Measurements from ENCODE around the gene ACTL8. TPM values are rescaled to one million over a fixed set of nuclear protein-coding genes. Genes with fewer than 3 reads are reported as not detected.

Gene ACTL8
- total and polyA plus RNA-seq, 9 donors = 0.18 to 0.80 TPM; not detected in 7

DNA sequence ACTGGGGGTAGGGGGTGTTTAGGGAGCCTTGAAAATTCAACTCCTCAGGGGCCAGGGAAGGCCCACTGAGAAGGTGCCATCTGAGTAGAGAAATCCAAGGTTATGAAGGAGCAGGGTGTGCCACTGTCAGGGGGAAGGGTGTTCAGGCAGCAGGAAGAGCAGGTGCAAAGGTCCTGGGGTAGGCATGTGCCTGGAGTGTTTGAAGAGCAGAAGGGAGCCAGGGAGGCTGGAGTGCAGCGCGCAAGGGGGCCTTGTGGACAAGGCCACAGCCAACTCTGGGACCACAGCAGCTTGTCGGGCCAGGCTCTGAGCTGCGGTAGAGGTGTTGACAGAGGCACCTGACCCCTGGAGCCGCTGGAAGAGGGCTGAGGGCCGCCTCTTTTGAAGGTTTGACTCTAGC lies 19.3 kb downstream of the ACTL8 start:
- Histone ChIP-seq H3K4me1 (ENCODE audit: insufficient read depth) (no peaks in the 10 kb centered on the region), H3K36me3 (no peaks in the 10 kb centered on the region), H3K4me3 (no peak overlapping the region), H3K27me3 (no peaks in the 10 kb centered on the region), H3K27ac (no peak overlapping the region), H3K9me3 (no peaks in the 10 kb centered on the region)
- 84 to 88% (median 85%) methylated on average over 6 of the region's 6 CpGs for WGBS, 3 donors
- intact Hi-C loops (cut with DNase I) = no loop called here
- no peak for DNase-seq
- no peak for TF ChIP-seq EP300 (IDR thresholded peaks at IDR 0.05)
- TF ChIP-seq POLR2A (IDR thresholded peaks at IDR 0.05) = no peak
- TF ChIP-seq, protein P1, sequence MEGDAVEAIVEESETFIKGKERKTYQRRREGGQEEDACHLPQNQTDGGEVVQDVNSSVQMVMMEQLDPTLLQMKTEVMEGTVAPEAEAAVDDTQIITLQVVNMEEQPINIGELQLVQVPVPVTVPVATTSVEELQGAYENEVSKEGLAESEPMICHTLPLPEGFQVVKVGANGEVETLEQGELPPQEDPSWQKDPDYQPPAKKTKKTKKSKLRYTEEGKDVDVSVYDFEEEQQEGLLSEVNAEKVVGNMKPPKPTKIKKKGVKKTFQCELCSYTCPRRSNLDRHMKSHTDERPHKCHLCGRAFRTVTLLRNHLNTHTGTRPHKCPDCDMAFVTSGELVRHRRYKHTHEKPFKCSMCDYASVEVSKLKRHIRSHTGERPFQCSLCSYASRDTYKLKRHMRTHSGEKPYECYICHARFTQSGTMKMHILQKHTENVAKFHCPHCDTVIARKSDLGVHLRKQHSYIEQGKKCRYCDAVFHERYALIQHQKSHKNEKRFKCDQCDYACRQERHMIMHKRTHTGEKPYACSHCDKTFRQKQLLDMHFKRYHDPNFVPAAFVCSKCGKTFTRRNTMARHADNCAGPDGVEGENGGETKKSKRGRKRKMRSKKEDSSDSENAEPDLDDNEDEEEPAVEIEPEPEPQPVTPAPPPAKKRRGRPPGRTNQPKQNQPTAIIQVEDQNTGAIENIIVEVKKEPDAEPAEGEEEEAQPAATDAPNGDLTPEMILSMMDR (IDR thresholded peaks at IDR 0.05) = no peak

DNA sequence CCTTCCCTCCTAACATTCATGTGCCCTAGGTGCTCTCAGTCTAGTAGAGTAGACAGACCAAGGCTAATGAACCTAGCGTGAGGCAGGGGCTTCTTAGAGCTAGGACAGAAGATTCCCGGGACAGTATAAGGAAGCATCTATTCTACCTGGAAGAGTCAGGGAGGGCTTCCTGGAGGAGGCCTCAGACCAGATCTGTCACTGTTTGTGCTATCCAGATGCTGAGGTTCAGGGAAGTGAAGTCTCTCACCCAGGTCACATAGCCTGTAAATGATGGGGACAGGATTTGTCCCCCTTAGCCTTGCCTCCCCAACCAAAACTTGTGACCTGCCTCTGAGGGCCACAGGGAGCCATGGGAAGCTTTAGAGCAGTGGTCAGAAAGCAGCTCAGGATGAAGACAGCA lies 20.7 kb downstream of the ACTL8 start:
- no peak for DNase-seq

DNA sequence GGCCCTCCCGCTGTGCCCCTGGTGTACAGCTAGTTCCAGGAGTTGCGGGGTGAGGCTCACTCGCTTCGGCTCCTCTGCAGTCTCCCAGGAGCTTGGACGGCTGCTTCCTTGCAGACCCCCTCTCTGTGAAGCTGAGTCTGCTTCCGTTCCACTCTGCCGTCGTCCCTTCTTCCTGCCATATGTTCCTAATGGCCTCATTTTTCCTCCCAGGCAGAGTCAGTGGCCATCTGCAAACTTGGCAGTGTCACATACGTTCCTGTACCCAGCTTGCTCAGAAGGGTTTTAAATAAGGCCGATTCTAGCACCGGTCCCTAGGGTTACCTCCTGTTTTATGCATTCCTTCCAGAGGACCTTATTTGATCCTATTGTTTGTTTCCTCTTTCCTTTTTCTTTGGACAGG lies 21.3 kb downstream of the ACTL8 start:
- no peaks in the 10 kb centered on the region for H3K27me3 ChIP-seq
- TF ChIP-seq EP300 (IDR thresholded peaks at IDR 0.05) = no peak
- no peak for TF ChIP-seq POLR2A (IDR thresholded peaks at IDR 0.05)
- TF ChIP-seq, protein P1 (IDR thresholded peaks at IDR 0.05) = no peak
- WGBS, 3 donors = 44 to 50% (median 45%) methylated on average over 11 of the region's 11 CpGs
- H3K36me3 ChIP-seq = no peaks in the 10 kb centered on the region
- intact Hi-C loops (cut with DNase I) = no loop called here
- no peak overlapping the region for H3K4me3 ChIP-seq
- H3K27ac ChIP-seq = no peak overlapping the region
- H3K9me3 ChIP-seq = no peaks in the 10 kb centered on the region
- H3K4me1 ChIP-seq (ENCODE audit: insufficient read depth) = no peaks in the 10 kb centered on the region
- DNase-seq = no peak

More for the DNA sequence above, 20.7 kb downstream of the ACTL8 start:
- TF ChIP-seq, protein P1 (IDR thresholded peaks at IDR 0.05) = no peak
- TF ChIP-seq EP300 (IDR thresholded peaks at IDR 0.05) = no peak
- no peak for TF ChIP-seq POLR2A (IDR thresholded peaks at IDR 0.05)
- Histone ChIP-seq H3K27ac (no peak overlapping the region), H3K27me3 (no peaks in the 10 kb centered on the region), H3K36me3 (no peaks in the 10 kb centered on the region), H3K4me1 (ENCODE audit: insufficient read depth) (no peaks in the 10 kb centered on the region), H3K4me3 (no peak overlapping the region), H3K9me3 (no peaks in the 10 kb centered on the region)
- WGBS, 3 donors = 76 to 93% (median 93%) methylated on average over 2 of the region's 2 CpGs
- intact Hi-C loops (cut with DNase I) = no loop called here

DNA sequence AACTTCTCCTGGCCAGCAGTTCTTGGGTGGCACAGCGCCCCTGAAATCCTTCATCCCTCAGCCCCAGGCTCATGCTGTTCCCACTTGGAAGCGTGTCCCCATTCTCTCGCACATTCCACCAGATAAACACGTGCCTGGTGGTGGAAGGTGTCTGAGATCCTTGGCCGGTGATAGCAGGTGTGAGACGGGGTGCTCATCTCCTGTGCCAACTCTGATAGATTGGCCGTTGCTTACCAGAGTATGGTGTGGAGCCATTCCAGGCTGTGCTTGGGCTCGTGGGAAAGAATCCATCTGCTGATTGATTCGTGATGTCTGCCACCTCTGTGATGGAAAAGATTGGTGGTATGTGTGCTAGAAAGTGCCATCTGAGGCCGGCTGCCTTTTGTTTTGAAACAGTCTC lies 22.2 kb downstream of the ACTL8 start:
- no peak for TF ChIP-seq EP300 (IDR thresholded peaks at IDR 0.05)
- TF ChIP-seq, protein P1 (IDR thresholded peaks at IDR 0.05) = no peak
- TF ChIP-seq POLR2A (IDR thresholded peaks at IDR 0.05) = no peak
- Histone ChIP-seq H3K36me3 (no peaks in the 10 kb centered on the region), H3K27ac (no peak overlapping the region), H3K4me1 (ENCODE audit: insufficient read depth) (no peaks in the 10 kb centered on the region), H3K4me3 (no peak overlapping the region), H3K9me3 (no peaks in the 10 kb centered on the region), H3K27me3 (no peaks in the 10 kb centered on the region)
- intact Hi-C loops (cut with DNase I) = no loop called here
- 66 to 74% (median 67%) methylated on average over 10 of the region's 10 CpGs for WGBS, 3 donors
- no peak for DNase-seq

Data from ovary (tissue), 9 donors.